A673 (cell line): Measurements from ENCODE around the gene EML1.

ENCODE experiments used
- EZH2 ChIP-seq: fragments of 200-600 bp; sonication (generic); IDR thresholded peaks from 2 replicates; pipeline ENCODE4 v1.6.1; 2017; ENCODE audit warnings: borderline replicate concordance, low read depth, mild to moderate bottlenecking, mixed read lengths, antibody characterized with exemption, low read length; ENCODE audit not compliant: poor library complexity, severe bottlenecking
- TF ChIP-seq, protein P1 (sequence below): fragments of 300-800, 200-600 bp; sonication (generic); conservative IDR thresholded peaks from 2 replicates; pipeline ENCODE4 v1.5.1; 2017; ENCODE audit warnings: low read depth, mild to moderate bottlenecking, antibody characterized with exemption, low read length, moderate library complexity, mixed read lengths

DNA sequence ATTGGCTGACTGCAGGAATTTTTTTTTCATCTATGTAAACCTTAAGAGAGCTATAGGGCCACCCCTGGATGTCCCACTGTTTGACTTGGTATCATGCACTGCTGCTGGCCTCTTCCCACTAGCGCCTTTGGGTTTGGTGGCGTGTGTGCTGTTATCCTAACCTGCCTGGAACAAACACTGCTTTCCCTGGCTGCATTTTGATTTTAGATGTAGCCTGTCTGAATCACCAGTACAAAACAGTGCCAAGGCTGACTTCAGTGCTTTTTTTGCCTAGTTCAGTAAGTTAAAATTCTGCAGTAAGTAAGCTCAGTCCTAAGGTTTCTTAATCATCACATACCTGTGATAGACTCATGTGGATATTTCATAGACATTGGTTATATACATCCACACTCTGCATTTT lies 99.2 kb downstream of the EML1 start:
- TF ChIP-seq, protein P1, sequence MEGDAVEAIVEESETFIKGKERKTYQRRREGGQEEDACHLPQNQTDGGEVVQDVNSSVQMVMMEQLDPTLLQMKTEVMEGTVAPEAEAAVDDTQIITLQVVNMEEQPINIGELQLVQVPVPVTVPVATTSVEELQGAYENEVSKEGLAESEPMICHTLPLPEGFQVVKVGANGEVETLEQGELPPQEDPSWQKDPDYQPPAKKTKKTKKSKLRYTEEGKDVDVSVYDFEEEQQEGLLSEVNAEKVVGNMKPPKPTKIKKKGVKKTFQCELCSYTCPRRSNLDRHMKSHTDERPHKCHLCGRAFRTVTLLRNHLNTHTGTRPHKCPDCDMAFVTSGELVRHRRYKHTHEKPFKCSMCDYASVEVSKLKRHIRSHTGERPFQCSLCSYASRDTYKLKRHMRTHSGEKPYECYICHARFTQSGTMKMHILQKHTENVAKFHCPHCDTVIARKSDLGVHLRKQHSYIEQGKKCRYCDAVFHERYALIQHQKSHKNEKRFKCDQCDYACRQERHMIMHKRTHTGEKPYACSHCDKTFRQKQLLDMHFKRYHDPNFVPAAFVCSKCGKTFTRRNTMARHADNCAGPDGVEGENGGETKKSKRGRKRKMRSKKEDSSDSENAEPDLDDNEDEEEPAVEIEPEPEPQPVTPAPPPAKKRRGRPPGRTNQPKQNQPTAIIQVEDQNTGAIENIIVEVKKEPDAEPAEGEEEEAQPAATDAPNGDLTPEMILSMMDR = no peak
- TF ChIP-seq EZH2 = no peak
